Lower leg skin (tissue), 4 donors: Measurements from ENCODE around the gene CTBP2. TPM values are rescaled to one million over a fixed set of nuclear protein-coding genes. Genes with fewer than 3 reads are reported as not detected.

Experiments
- DNase-seq, 2 donors: peaks; one replicate each; pipeline ENCODE4 v3.0.0-alpha.2; 2019; ENCODE audit warnings: low spot score in 2 of 2
- H3K4me3 ChIP-seq: fragments of 200-600 bp; sonication (generic); 2 replicates; pipeline ENCODE4 v1.5.1; 2017; ENCODE audit warnings: mild to moderate bottlenecking, low read depth; ENCODE audit not compliant: poor library complexity, severe bottlenecking
- CTCF ChIP-seq, 3 donors: fragments of 450-650 bp; IDR thresholded peaks; one replicate each; pipeline ENCODE4 v1.5.1; 2016; ENCODE audit warnings: antibody characterized with exemption in 3 of 3, mild to moderate bottlenecking in 3 of 3, moderate library complexity in 2 of 3
- POLR2A ChIP-seq, 2 donors: fragments of 450-650 bp; IDR thresholded peaks; one replicate each; pipeline ENCODE4 v1.6.1; 2016 to 2017; ENCODE audit warnings: antibody characterized with exemption in 2 of 2, mild to moderate bottlenecking in 1 of 2, moderate library complexity in 1 of 2
- WGBS, 2 donors: methylation state at CpG; one replicate each; pipeline ENCODE4 v1.1.5; 2018; 5-methylcytosine and 5-hydroxymethylcytosine counted together
- intact Hi-C: fragments of 100-400 bp; cut with DNase I; formaldehyde crosslinking; loops from one replicate; pipeline ENCODE4 v1.15.0; 2023; ENCODE audit warnings: low total_unique reads
- total RNA-seq, 4 donors: library from RNA; depleted of rRNA; stranded (reverse); fragments of >200 nt; gene quantifications; one replicate each; pipeline ENCODE4 v1.1.0, GENCODE V29; 2016

The CTBP2 gene
- total RNA-seq, 4 donors from 2014 or later: 30.3 to 39.5 (median 32.2) TPM

GRCh38 chr10:125204400-125204799 is 44.0 kb upstream of the CTBP2 start:
- intact Hi-C loops: no loop called here
- WGBS, 2 donors: 86 to 93% methylated on average over 5 of the region's 5 CpGs
- TF ChIP-seq POLR2A (IDR thresholded peaks at IDR 0.05): no peak
- TF ChIP-seq CTCF (IDR thresholded peaks at IDR 0.05): no peak
- peak in 1 of 2 donors; percentile 56 for DNase-seq
- no peak overlapping the region for H3K4me3 ChIP-seq

- TF ChIP-seq POLR2A (IDR thresholded peaks at IDR 0.05) (no peak), CTCF (IDR thresholded peaks at IDR 0.05) (no peak)
- DNase-seq: peak in 1 of 2 donors; percentile 39
- 83 to 87% methylated on average over 10 of the region's 10 CpGs for whole genome bisulfite sequencing, 2 donors
Observed at GRCh38 chr10:125203186-125203800, 42.9 kb upstream of the CTBP2 start.

GRCh38 chr10:125201791-125202622 is 41.6 kb upstream of the CTBP2 start:
- intact Hi-C loops: no loop called here
- TF ChIP-seq CTCF (IDR thresholded peaks at IDR 0.05): no peak
- TF ChIP-seq POLR2A (IDR thresholded peaks at IDR 0.05): no peak
- 85 to 86% methylated on average over 9 to 10 of the region's 10 CpGs for WGBS, 2 donors

More at GRCh38 chr10:125203186-125203800, 42.9 kb upstream of the CTBP2 start:
- no peak overlapping the region for H3K4me3 ChIP-seq
- intact Hi-C loops: no loop called here

GRCh38 chr10:125201108-125201524 is 40.8 kb upstream of the CTBP2 start:
- DNase-seq: peak in 1 of 2 donors; percentile 56
- 45 to 49% methylated on average over 5 of the region's 5 CpGs for WGBS, 2 donors

More at GRCh38 chr10:125201791-125202622, 41.6 kb upstream of the CTBP2 start:
- H3K4me3 ChIP-seq: no peak overlapping the region
- peak in 1 of 2 donors; percentile 75 for DNase-seq

GRCh38 chr10:125200396-125200795 is 40.0 kb upstream of the CTBP2 start:
- intact Hi-C loops: no loop called here
- H3K4me3 ChIP-seq: no peak overlapping the region
- 54 to 63% methylated on average over 3 of the region's 3 CpGs for WGBS, 2 donors
- TF ChIP-seq CTCF (IDR thresholded peaks at IDR 0.05) (no peak), POLR2A (IDR thresholded peaks at IDR 0.05) (no peak)
- DNase-seq: peak in 1 of 2 donors; percentile 17

More at GRCh38 chr10:125201108-125201524, 40.8 kb upstream of the CTBP2 start:
- no peak overlapping the region for H3K4me3 ChIP-seq
- TF ChIP-seq POLR2A (IDR thresholded peaks at IDR 0.05) (no peak), CTCF (IDR thresholded peaks at IDR 0.05) (no peak)
- intact Hi-C loops: no loop called here
